Endodermal cell (in vitro differentiated cells): ENCODE measurements around the gene FADD. TPM values are rescaled to one million over a fixed set of nuclear protein-coding genes. Genes with fewer than 3 reads are reported as not detected.
A peak's percentile ranks its signal among the peaks of the same experiment; 100 is the strongest.

Experiments used
- DNase-seq: peaks from one replicate; pipeline ENCODE4 v3.0.0-alpha.2; 2017
- H3K27ac ChIP-seq: 2 replicates; pipeline ENCODE4 v1.5.1; 2013; ENCODE audit warnings: mild to moderate bottlenecking, low read depth, low read length, moderate library complexity
- H3K27me3 ChIP-seq: 2 replicates; pipeline ENCODE4 v1.6.1; 2013; ENCODE audit warnings: mild to moderate bottlenecking, low read length, moderate library complexity; ENCODE audit not compliant: insufficient read depth, control insufficient read depth, poor library complexity, severe bottlenecking
- H3K36me3 ChIP-seq: 2 replicates; pipeline ENCODE4 v1.7.0; 2013; ENCODE audit warnings: mild to moderate bottlenecking, low read length, moderate library complexity; ENCODE audit not compliant: control insufficient read depth, insufficient read depth
- H3K4me1 ChIP-seq: one replicate; pipeline ENCODE4 v1.7.0; 2013; ENCODE audit warnings: low read length; ENCODE audit not compliant: control insufficient read depth, insufficient read depth
- H3K4me3 ChIP-seq: 2 replicates; pipeline ENCODE4 v1.5.1; 2013; ENCODE audit warnings: mild to moderate bottlenecking, low read length, moderate library complexity
- H3K9ac ChIP-seq: 2 replicates; pipeline ENCODE4 v1.6.1; 2013; ENCODE audit warnings: mild to moderate bottlenecking, low read length, moderate library complexity; ENCODE audit not compliant: poor library complexity, severe bottlenecking; ENCODE audit errors: extremely low read depth
- H3K9me3 ChIP-seq: 2 replicates; pipeline ENCODE4 v1.6.1; 2013; ENCODE audit warnings: mild to moderate bottlenecking, low read length, moderate library complexity; ENCODE audit not compliant: control insufficient read depth
- H3K27ac Mint-ChIP-seq: 2 replicates; pipeline ENCODE4 v1.8.0; 2020; ENCODE audit warnings: mixed read lengths
- H3K27me3 Mint-ChIP-seq: 2 replicates; pipeline ENCODE4 v1.8.0; 2021; ENCODE audit warnings: mild to moderate bottlenecking, mixed read lengths; ENCODE audit not compliant: insufficient read depth
- H3K36me3 Mint-ChIP-seq: 2 replicates; pipeline ENCODE4 v1.8.0; 2020; ENCODE audit warnings: low read depth, mixed read lengths
- H3K4me1 Mint-ChIP-seq: 2 replicates; pipeline ENCODE4 v1.8.0; 2020; ENCODE audit warnings: mixed read lengths
- H3K4me3 Mint-ChIP-seq: 2 replicates; pipeline ENCODE4 v1.8.0; 2020; ENCODE audit warnings: mild to moderate bottlenecking, moderate library complexity, mixed read lengths
- H3K9me3 Mint-ChIP-seq: 2 replicates; pipeline ENCODE4 v1.8.0; 2020; ENCODE audit warnings: mild to moderate bottlenecking, mixed read lengths
- CTCF ChIP-seq: fragments of 200-600 bp; sonication (generic); conservative IDR thresholded peaks from 2 replicates; pipeline ENCODE4 v1.5.0; 2021; ENCODE audit warnings: antibody characterized with exemption, mild to moderate bottlenecking
- WGBS, 2 experiments: methylation state at CpG; one replicate each; pipeline versions ENCODE4 v1.1.5 to v1.1.7; 2013; ENCODE audit warnings: missing lambda C conversion rate in 2 of 2, mixed read lengths in 1 of 2; ENCODE audit not compliant: insufficient coverage in 1 of 2, insufficient read length in 1 of 2; 5-methylcytosine and 5-hydroxymethylcytosine counted together
- total RNA-seq, 2 donors: library from RNA; stranded (reverse); fragmentation: NEBNext Ultra II Directional in 1 of 2; extraction: Animal tissue kit (Norgen Biotek cat#: 25700) in 1 of 2; gene quantifications; 2 replicates in 1 of 2; 3 replicates in 1 of 2; pipeline ENCODE4 v1.2.1, GENCODE V29; 2021

FADD gene
- total RNA-seq, 2 donors from 2014 or later = 50.6 to 53.1 TPM

- no peak overlapping the region for H3K4me3 Mint-ChIP-seq
- peaks cover 13% of the 10 kb centered on the region for H3K36me3 Mint-ChIP-seq
- TF ChIP-seq CTCF = no peak
- Histone ChIP-seq H3K36me3 (no peaks in the 10 kb centered on the region), H3K9me3 (no peaks in the 10 kb centered on the region), H3K9ac (no peak overlapping the region), H3K4me3 (no peak overlapping the region), H3K4me1 (peaks cover 4% of the 10 kb centered on the region), H3K27me3 (no peaks in the 10 kb centered on the region), H3K27ac (no peak overlapping the region)
- no peak for DNase-seq
- peaks cover 2% of the 10 kb centered on the region for H3K9me3 Mint-ChIP-seq
- H3K27me3 Mint-ChIP-seq = no peaks in the 10 kb centered on the region
- 78% methylated on average over 2 to 3 of the region's 3 CpGs for WGBS, 2 experiments
- H3K4me1 Mint-ChIP-seq = peaks cover 44% of the 10 kb centered on the region
- H3K27ac Mint-ChIP-seq = peak overlapping the region; percentile 45
Observed at GRCh38 chr11:70226183-70226582, 23.1 kb downstream of the FADD start.

GRCh38 chr11:70226967-70227366, 23.9 kb downstream of the FADD start:
- H3K36me3 Mint-ChIP-seq = peaks cover 9% of the 10 kb centered on the region
- Histone ChIP-seq H3K27ac (no peak overlapping the region), H3K36me3 (no peaks in the 10 kb centered on the region), H3K9ac (no peak overlapping the region), H3K27me3 (no peaks in the 10 kb centered on the region), H3K4me3 (no peak overlapping the region), H3K9me3 (no peaks in the 10 kb centered on the region), H3K4me1 (peaks cover 4% of the 10 kb centered on the region)
- peaks cover 2% of the 10 kb centered on the region for H3K9me3 Mint-ChIP-seq
- H3K27ac Mint-ChIP-seq = peak overlapping the region; percentile 36
- peak; percentile 81 for DNase-seq
- 58 to 68% methylated on average over 2 to 9 of the region's 9 CpGs for WGBS, 2 experiments
- no peak overlapping the region for H3K4me3 Mint-ChIP-seq
- H3K27me3 Mint-ChIP-seq = no peaks in the 10 kb centered on the region
- peaks cover 49% of the 10 kb centered on the region for H3K4me1 Mint-ChIP-seq
- TF ChIP-seq CTCF = peak; percentile 74

- H3K36me3 Mint-ChIP-seq = peaks cover 13% of the 10 kb centered on the region
- Histone ChIP-seq H3K4me3 (no peak overlapping the region), H3K36me3 (no peaks in the 10 kb centered on the region), H3K9me3 (peaks cover 4% of the 10 kb centered on the region), H3K4me1 (peaks cover 4% of the 10 kb centered on the region), H3K9ac (no peak overlapping the region), H3K27me3 (no peaks in the 10 kb centered on the region), H3K27ac (no peak overlapping the region)
- H3K9me3 Mint-ChIP-seq = peaks cover 2% of the 10 kb centered on the region
- H3K4me3 Mint-ChIP-seq = no peak overlapping the region
- 88 to 91% methylated on average over 3 to 10 of the region's 10 CpGs for WGBS, 2 experiments
- TF ChIP-seq CTCF = no peak
- H3K27me3 Mint-ChIP-seq = no peaks in the 10 kb centered on the region
- H3K4me1 Mint-ChIP-seq = peaks cover 40% of the 10 kb centered on the region
- peak overlapping the region; percentile 10 for H3K27ac Mint-ChIP-seq
- DNase-seq = no peak
Observed at GRCh38 chr11:70229737-70230136, 26.6 kb downstream of the FADD start.
